A549 (cell line): ENCODE data around the gene DUSP28. TPM values are rescaled to one million over a fixed set of nuclear protein-coding genes. Genes with fewer than 3 reads are reported as not detected.

Experiments
- ATAC-seq, 2 experiments: fragments of 200-7000 bp in 1 of 2; fragments of >200 bp in 1 of 2; cut with Nextera tagmentation in 1 of 2; cut with Tn5 transposase in 1 of 2; 3 replicates each; pipeline versions ENCODE4 v1.8.0 to v1.9.1; 2018 to 2020; ENCODE audit warnings: mild to moderate bottlenecking in 1 of 2, moderate library complexity in 1 of 2
- CTCF ChIA-PET: fragments of 300-600 bp; sonication (Branson Sonifier 250); formaldehyde crosslinking; extraction: SDS; loops from one replicate; lab custom pipeline; 2021; ENCODE audit warnings: antibody characterized with exemption, inconsistent platforms; lab: Yijun Ruan, JAX
- POLR2A ChIA-PET: fragments of 350-600 bp; formaldehyde crosslinking; extraction: SDS; loops from one replicate; lab custom pipeline; 2021; ENCODE audit warnings: antibody characterized with exemption, inconsistent platforms; lab: Yijun Ruan, JAX
- DNase-seq, 2 experiments: peaks; one replicate each; pipeline versions ENCODE4 v3.0.0 to v3.0.0-alpha.2; 2011 to 2016; ENCODE audit warnings: low read depth in 1 of 2, low spot score in 1 of 2
- FAIRE-seq: peaks from 2 replicates; lab custom pipeline; 2011; peaks lifted over from hg19 to GRCh38; lab: Jason Lieb, UNC
- H3K27ac ChIP-seq, 2 experiments: fragments of >200 bp; sonication (Bioruptor Twin); formaldehyde crosslinking; 3 replicates each; pipeline ENCODE4 v1.5.1; 2016 to 2017
- H3K4me1 ChIP-seq: fragments of >200 bp; sonication (Bioruptor Twin); formaldehyde crosslinking; 3 replicates; pipeline ENCODE4 v1.6.1; 2016
- H3K4me2 ChIP-seq: fragments of >200 bp; sonication (Bioruptor Twin); formaldehyde crosslinking; 3 replicates; pipeline ENCODE4 v1.6.1; 2016
- H3K4me3 ChIP-seq: fragments of >200 bp; sonication (Bioruptor Twin); formaldehyde crosslinking; 3 replicates; pipeline ENCODE4 v1.5.1; 2016
- H3K9me3 ChIP-seq: fragments of >200 bp; sonication (Bioruptor Twin); formaldehyde crosslinking; 3 replicates; pipeline ENCODE4 v1.6.1; 2016
- BHLHE40 ChIP-seq: IDR thresholded peaks from 2 replicates; pipeline ENCODE4 v1.6.1; 2012; ENCODE audit warnings: low read depth, low read length, inconsistent platforms
- CBX2 ChIP-seq: fragments of 200-600 bp; sonication (generic); IDR thresholded peaks from 2 replicates; pipeline ENCODE4 v1.6.1; 2016; ENCODE audit warnings: low read depth, mild to moderate bottlenecking, borderline replicate concordance
- CEBPB ChIP-seq, 2 experiments: fragments of >200 bp in 1 of 2; sonication (Bioruptor Twin) in 1 of 2; formaldehyde crosslinking in 1 of 2; IDR thresholded peaks; 2 replicates each; pipeline ENCODE4 v1.6.1; 2012 to 2016
- CHD2 ChIP-seq: fragments of 150-350 bp; IDR thresholded peaks from 2 replicates; pipeline ENCODE4 v1.6.1; 2014; ENCODE audit warnings: low read length; ENCODE audit not compliant: partially characterized antibody
- CHD4 ChIP-seq: fragments of 200-600 bp; sonication (generic); IDR thresholded peaks from 2 replicates; pipeline ENCODE4 v1.6.1; 2016; ENCODE audit warnings: antibody characterized with exemption, mild to moderate bottlenecking, borderline replicate concordance
- EHMT2 ChIP-seq: fragments of 200-600 bp; sonication (generic); IDR thresholded peaks from 2 replicates; pipeline ENCODE4 v1.6.1; 2016; ENCODE audit warnings: antibody characterized with exemption, low read depth, mild to moderate bottlenecking, moderate library complexity
- FOSL2 ChIP-seq, 2 experiments: fragments of 450-650 bp in 1 of 2; fragments of >200 bp in 1 of 2; sonication (Bioruptor Twin) in 1 of 2; formaldehyde crosslinking; IDR thresholded peaks; 2 replicates each; pipeline versions ENCODE4 v1.5.0 to v1.6.1; 2016 to 2020; ENCODE audit warnings: mild to moderate bottlenecking in 1 of 2, moderate library complexity in 1 of 2
- HEYL ChIP-seq: fragments of 250-450 bp; sonication (Bioruptor Pico); IDR thresholded peaks from 2 replicates; pipeline ENCODE4 v1.8.0; 2021; ENCODE audit warnings: mild to moderate bottlenecking, moderate library complexity
- HOXB5 ChIP-seq: fragments of 250-450 bp; sonication (Bioruptor Pico); IDR thresholded peaks from 2 replicates; pipeline ENCODE4 v1.5.0; 2020; ENCODE audit warnings: mild to moderate bottlenecking, moderate library complexity
- PHF8 ChIP-seq: fragments of 200-600 bp; sonication (generic); IDR thresholded peaks from 2 replicates; pipeline ENCODE4 v1.6.1; 2016; ENCODE audit warnings: low read depth, mild to moderate bottlenecking, antibody characterized with exemption, moderate library complexity, borderline replicate concordance
- POLR2A ChIP-seq: IDR thresholded peaks from 2 replicates; pipeline ENCODE4 v1.6.1; 2012; ENCODE audit warnings: mild to moderate bottlenecking, low read length
- RAD21 ChIP-seq, 2 experiments: fragments of >200 bp in 1 of 2; sonication (Bioruptor Twin) in 1 of 2; formaldehyde crosslinking in 1 of 2; IDR thresholded peaks in 1 of 2; conservative IDR thresholded peaks in 1 of 2; 2 replicates in 1 of 2; 3 replicates in 1 of 2; pipeline ENCODE4 v1.6.1; 2012 to 2018; ENCODE audit warnings: inconsistent platforms in 1 of 2
- RCOR1 ChIP-seq: fragments of 150-350 bp; IDR thresholded peaks from 2 replicates; pipeline ENCODE4 v1.6.1; 2014; ENCODE audit warnings: antibody characterized with exemption, low read length, low read depth
- TFCP2L1 ChIP-seq: fragments of 250-450 bp; sonication (Bioruptor Pico); IDR thresholded peaks from 2 replicates; pipeline ENCODE4 v1.5.0; 2021; ENCODE audit warnings: mild to moderate bottlenecking
- ZC3H11A ChIP-seq: fragments of 450-650 bp; IDR thresholded peaks from 2 replicates; pipeline ENCODE4 v1.6.1; 2014; ENCODE audit warnings: antibody characterized with exemption, mild to moderate bottlenecking
- ZNF302 ChIP-seq: fragments of 250-450 bp; sonication (Bioruptor Pico); IDR thresholded peaks from 2 replicates; pipeline ENCODE4 v1.9.0; 2021; ENCODE audit warnings: inconsistent platforms, mild to moderate bottlenecking, moderate library complexity
- WGBS: methylation state at CpG from one replicate; pipeline ENCODE4 v1.1.6; 2017; ENCODE audit errors: missing lambda C conversion rate; 5-methylcytosine and 5-hydroxymethylcytosine counted together
- polyA plus RNA-seq, 4 experiments: library from polyadenylated mRNA; depleted of rRNA in 3 of 4; stranded (reverse); fragments of >200 nt; fragmentation: RNase III in 1 of 4; extraction: RNeasy Plus Mini Kit Qiagen cat#74134 plus additional on column Dnase treatment in 1 of 4; gene quantifications; 2 replicates in 3 of 4; 3 replicates in 1 of 4; pipeline ENCODE4 v1.2.3, GENCODE V29; 2011 to 2017
- TF ChIP-seq, protein P1 (sequence below): fragments of 150-350 bp; IDR thresholded peaks from 2 replicates; pipeline ENCODE4 v1.6.1; 2014; ENCODE audit warnings: low read depth, mild to moderate bottlenecking, low read length
- TF ChIP-seq, protein P2 (sequence below): fragments of >200 bp; sonication (Bioruptor Twin); formaldehyde crosslinking; IDR thresholded peaks from 3 replicates; pipeline ENCODE4 v1.6.1; 2016

The DUSP28 gene
- polyA plus RNA-seq, 2 of the 4 experiments (the other 2 are of a cell fraction), result 5.2 to 14.3 TPM

DNA sequence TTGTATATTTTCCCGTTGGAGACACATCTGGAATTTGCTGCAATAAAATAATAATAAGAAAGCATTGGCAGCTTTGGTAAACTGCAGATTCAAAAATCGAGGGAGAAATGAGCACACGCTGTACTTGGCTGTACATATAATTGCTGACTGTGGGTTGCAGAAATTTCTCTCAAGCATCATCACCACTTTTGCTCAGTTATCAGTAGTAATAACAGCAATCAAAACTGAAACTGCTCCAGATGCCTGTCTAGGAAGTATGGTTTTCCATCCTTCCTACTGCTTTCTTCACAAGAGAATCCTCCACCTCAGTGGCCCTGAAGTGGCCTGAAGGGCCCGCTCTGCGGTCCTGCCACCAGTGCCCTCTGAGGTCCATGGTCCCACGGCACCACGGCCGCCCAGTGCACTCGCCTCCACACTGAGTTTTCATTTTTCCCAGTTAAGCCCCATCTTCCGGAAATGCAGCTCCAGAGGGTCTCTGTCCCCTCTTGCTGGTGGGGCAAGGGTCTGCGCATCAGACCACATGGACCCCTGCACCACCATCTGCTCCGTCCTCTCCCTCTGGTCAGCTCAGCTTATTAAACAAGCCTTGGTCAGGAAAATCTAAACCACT lies 3.9 kb downstream of the DUSP28 start:
- FAIRE-seq (no peak), ATAC-seq (no peak), DNase-seq (no peak)
- no peak overlapping the region for H3K4me3 ChIP-seq
- POLR2A ChIA-PET, result interaction anchor here (3.2 kb wide), 1 partner anchor 22 kb away, joined by 24 read pairs; the partner anchor contains the start of gene CAPN10
- H3K4me2 ChIP-seq, result no peak overlapping the region
- H3K9me3 ChIP-seq, result no peaks in the 10 kb centered on the region
- TF ChIP-seq RAD21 (conservative IDR thresholded peaks at IDR 0.05 in 1 of 2, IDR thresholded peaks at IDR 0.05 in 1 of 2) (no peak), BHLHE40 (no peak), CEBPB (IDR thresholded peaks at IDR 0.05) (no peak), TFCP2L1 (no peak), EHMT2 (no peak), HOXB5 (no peak), ZC3H11A (no peak), FOSL2 (IDR thresholded peaks at IDR 0.05) (no peak), FOSL2 (CRISPR knock-in tag; IDR thresholded peaks at IDR 0.05) (no peak), CBX2 (no peak), CHD4 (no peak), ZNF302 (CRISPR knock-in tag) (no peak), CHD2 (no peak), PHF8 (no peak), POLR2A (no peak), HEYL (CRISPR knock-in tag) (no peak), RCOR1 (no peak)
- TF ChIP-seq, protein P1, sequence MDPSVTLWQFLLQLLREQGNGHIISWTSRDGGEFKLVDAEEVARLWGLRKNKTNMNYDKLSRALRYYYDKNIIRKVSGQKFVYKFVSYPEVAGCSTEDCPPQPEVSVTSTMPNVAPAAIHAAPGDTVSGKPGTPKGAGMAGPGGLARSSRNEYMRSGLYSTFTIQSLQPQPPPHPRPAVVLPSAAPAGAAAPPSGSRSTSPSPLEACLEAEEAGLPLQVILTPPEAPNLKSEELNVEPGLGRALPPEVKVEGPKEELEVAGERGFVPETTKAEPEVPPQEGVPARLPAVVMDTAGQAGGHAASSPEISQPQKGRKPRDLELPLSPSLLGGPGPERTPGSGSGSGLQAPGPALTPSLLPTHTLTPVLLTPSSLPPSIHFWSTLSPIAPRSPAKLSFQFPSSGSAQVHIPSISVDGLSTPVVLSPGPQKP, result no peak
- TF ChIP-seq, protein P2, sequence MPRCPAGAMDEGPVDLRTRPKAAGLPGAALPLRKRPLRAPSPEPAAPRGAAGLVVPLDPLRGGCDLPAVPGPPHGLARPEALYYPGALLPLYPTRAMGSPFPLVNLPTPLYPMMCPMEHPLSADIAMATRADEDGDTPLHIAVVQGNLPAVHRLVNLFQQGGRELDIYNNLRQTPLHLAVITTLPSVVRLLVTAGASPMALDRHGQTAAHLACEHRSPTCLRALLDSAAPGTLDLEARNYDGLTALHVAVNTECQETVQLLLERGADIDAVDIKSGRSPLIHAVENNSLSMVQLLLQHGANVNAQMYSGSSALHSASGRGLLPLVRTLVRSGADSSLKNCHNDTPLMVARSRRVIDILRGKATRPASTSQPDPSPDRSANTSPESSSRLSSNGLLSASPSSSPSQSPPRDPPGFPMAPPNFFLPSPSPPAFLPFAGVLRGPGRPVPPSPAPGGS, result no peak
- CTCF ChIA-PET, result interaction anchor here (1.1 to 3.8 kb wide), 5 partner anchors 9 to 331 kb away, joined by 4 to 76 read pairs (median 5); partner anchors contain the start of gene CAPN10
- 91% methylated on average over 12 of the region's 12 CpGs for WGBS
- peaks cover 48% of the 10 kb centered on the region for H3K4me1 ChIP-seq
- H3K27ac ChIP-seq, result peak overlapping the region; percentile 96 to 98; a peak in 4 of 6 replicates

DNA sequence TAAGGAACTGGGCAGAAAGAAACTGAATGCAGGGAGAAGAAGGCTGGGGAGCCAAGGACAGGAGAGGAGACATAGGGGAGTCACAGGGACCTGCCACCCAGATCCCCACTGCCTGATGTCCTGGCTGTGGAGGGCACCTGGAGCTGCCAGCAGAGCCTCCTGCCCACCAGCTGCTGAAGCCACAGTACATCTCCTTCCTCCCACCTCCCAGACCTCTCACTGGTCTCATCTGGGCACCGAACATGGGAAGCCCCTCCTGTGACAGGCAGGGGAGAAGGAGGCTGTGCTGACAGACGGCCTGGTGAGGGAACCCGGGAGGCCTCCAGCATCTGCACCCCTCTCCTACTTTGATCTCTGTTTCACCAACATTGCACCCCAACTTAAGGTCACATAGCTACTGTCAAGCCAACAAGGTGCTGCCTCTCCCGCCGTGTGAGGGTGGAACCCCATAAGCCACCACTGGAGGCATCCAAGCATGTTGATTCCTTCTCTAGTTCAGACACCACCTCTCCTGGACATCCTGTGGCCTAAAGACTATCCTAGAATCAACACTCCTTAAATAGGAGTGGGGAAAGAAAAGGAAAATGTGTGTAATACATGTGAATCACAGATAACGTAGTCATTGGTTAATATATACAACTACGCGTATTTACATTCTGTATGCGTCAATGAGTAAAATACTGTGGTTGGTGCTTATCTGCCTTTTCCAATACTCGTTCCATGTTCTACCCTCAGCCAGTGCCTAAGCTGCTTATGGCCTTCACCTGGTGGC lies 4.6 kb downstream of the DUSP28 start:
- peaks cover 47% of the 10 kb centered on the region for H3K4me1 ChIP-seq
- ChIA-PET CTCF (interaction anchor here (1.0 to 3.8 kb wide), 7 partner anchors 11 to 56 kb away, joined by 3 to 76 read pairs (median 7); partner anchors contain the start of gene CAPN10), POLR2A (interaction anchor here (3.2 kb wide), 1 partner anchor 21 kb away, joined by 24 read pairs; the partner anchor contains the start of gene CAPN10)
- WGBS, result 65% methylated on average over 10 of the region's 10 CpGs
- H3K27ac ChIP-seq, result peak overlapping the region; percentile 96 to 98
- ATAC-seq (no peak), FAIRE-seq (no peak), DNase-seq (peak in 1 of 2 experiments; percentile 70)
- H3K9me3 ChIP-seq, result no peaks in the 10 kb centered on the region
- H3K4me3 ChIP-seq, result peak overlapping the region; percentile 37
- peak overlapping the region; percentile 91 for H3K4me2 ChIP-seq
- TF ChIP-seq FOSL2 (IDR thresholded peaks at IDR 0.05) (no peak), FOSL2 (CRISPR knock-in tag; IDR thresholded peaks at IDR 0.05) (peak; percentile 61), RCOR1 (no peak)
- TF ChIP-seq, all 56 proteins: peak for 1
